ENCODE measurements around the gene VPS72.

Gene VPS72

GRCh38 chr1:151184211-151184610, 5.8 kb downstream of the VPS72 start:
- DNase-seq: no peak

- no peak for DNase-seq
Measured at GRCh38 chr1:151176514-151177045, 13.4 kb downstream of the VPS72 start.

DNA sequence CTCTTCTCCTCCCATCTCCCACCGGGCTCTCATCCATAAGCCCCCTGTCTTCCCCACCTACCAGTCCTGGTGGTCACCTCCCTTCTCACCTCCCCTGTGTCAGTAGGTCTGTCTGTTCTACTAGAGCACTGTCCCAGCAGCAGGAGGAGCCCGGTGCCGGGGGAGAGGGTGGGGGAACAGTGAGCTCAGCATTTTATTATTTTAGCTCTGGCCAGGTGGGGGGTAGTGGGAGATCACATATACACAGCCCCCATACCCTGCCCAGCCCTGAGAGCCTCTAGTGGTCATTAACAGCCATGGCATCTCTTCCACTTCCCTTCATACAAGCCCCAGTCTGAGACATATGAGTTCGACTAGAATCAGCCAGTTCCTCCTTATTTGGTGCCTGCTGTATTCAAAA, 14.1 kb downstream of the VPS72 start, which contains the start of gene TMOD4:
Gene TMOD4, minus strand, starts transcription at position 119 of the 400 bp plus-strand sequence. CDS start 1,106 bp downstream, outside the sequence.
- DNase-seq: no peak

GRCh38 chr1:151175041-151175741, 14.8 kb downstream of the VPS72 start:
- DNase-seq: no peak

GRCh38 chr1:151171190-151171589, 18.8 kb downstream of the VPS72 start:
- DNase-seq: no peak

DNA sequence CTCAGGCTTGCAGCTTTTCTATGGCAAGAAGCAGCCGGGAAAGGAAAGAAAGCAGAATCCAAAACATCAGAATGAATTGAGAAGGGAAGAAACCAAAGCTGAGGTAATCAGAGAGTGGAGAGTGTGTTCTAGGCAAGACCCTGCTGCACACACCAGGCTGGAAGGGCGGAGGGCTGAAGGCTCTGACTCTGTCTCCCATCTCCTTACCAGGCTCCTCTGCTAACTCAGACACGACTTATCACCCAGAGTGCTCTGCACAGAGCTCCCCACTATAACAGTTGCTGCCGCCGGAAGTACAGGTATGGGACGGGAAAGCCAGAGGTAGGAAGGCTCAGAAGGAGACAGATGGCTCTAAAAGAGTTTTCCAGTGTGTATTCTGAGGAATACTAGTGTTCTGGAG, 22.9 kb downstream of the VPS72 start:
- no peak for DNase-seq

GRCh38 chr1:151166505-151166956, 23.5 kb downstream of the VPS72 start:
- no peak for DNase-seq

DNA sequence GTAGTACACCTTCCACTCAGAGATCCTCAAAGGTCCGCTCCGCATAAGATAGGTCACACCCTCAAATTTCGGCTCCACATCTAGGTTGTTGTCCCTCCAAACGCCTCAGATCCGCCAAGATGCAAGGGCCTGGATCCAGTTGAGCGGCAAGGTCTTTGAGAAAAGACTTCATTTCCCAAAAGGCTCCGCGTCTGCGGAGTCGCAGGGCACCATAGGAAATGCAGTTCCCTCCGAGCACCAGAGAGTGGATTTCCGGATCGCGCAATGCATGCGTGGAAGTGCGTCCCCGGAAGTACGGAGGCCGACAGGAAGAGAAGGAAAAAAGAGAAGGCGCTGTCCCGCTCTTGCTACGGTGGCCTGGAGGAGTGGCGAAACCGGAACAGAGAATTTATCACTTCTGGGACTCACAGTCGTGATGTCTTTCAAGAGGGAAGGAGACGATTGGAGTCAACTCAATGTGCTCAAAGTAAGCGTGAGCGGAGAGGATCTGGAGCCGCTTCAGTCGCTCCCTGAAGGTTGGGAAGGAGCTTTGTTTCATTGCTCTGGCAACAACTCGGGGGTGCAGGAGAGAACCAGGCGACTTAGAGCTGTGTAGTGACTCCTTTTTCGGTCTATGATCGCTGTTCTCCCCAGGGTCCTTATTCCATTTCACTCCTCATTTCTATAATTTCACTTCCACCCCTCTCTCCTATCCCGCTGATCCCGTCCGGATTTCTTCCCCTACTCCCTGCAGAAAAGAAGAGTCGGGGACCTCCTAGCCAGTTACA, 24.1 kb downstream of the VPS72 start, which contains the start of the genes LYSMD1 and SCNM1:
Gene LYSMD1, minus strand, starts transcription at position 165 of the 767 bp plus-strand sequence. CDS start 644 bp downstream, outside the sequence.
Gene SCNM1, plus strand, starts transcription at position 407 of the 767 bp plus-strand sequence. Its CDS starts 9 bp downstream, at position 416.
- DNase-seq: peak; percentile 95

DNA sequence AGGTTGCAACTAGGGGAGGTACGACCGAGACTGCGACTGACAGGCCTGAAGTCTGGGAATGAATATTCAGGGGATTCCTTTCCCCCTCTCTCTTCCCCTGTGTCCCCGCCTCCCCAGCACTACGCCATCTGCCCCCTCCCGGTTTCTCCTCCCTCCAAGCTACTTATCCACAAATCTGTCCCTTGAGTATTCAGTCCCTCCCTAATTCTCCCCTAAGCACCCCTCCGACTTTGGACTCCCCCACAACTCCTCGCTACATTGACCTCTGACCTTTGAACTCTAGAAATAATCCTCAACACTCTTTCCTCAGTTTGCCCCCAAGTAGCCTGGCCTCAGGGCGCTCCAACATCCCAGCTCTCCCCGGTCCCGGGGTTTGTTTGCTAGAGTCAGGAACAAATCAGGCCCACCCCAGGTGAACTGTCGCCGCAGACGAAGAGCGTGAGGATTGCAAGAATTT, 24.7 kb downstream of the VPS72 start:
- no peak for DNase-seq

- DNase-seq: no peak
Measured at GRCh38 chr1:151164732-151165280, 25.2 kb downstream of the VPS72 start.

DNA sequence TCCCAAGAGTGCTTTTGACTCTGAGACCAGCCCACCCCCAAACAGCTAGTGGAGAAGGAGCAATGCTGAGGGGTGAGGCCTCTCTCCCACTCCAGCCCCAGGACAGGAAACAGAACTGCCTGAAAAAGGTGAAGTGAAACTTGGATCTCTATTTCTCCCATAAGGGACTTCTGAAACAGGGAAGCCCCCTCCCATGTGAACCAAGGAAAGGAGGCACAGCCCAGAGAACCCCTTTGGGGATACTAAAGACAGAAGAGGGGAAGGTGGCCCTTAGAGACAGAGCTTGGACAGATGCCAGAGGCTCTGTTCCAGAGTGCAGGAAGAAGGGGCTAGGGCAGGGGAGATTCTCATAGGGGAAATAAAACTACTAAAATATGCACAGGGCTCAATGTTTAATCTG, 30.6 kb downstream of the VPS72 start:
- DNase-seq: no peak

- DNase-seq: no peak
Measured at GRCh38 chr1:151158751-151159251, 31.2 kb downstream of the VPS72 start.

DNA sequence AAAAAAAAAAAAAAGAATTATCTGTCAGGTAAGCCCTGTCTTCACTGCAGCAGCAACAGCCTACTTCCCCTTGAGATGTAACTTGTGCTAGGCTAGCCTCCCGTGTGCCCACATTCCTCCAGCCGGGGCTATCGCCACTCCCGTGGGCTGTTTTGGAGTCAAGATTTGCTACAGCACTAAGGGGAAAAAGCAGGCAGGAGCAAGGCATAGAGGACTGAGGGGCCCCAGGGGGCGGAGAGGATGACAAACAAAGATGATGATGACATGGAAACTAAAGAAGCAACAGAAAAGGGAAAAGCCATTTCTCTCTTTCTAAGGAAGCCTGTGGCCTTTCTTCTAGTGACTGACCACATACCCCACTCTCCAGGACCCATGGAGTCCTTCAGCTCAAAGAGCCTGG, 31.7 kb downstream of the VPS72 start:
- no peak for DNase-seq

DNA sequence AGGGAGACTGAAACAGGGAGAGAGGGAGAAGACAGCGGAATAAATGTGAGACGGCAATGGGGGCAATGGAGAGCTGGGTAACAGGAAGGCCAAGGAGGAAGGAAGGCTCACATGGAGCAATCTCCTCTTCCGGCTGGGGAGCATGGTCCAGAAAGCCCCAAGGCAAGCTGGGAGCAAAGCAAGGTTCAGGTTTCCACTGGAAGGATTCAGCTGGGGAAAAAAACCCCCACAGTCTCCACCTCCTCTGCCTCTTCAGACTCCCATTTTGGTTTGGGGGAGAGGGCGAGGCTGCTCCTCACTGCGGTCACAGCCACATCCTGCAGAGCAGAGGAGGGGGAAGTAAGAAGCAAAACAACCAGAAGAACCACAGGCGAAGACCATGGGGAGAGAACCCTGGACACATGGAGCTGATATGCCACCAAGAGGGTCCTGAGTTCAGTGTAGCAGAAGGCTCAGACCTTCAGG, 32.9 kb downstream of the VPS72 start:
- DNase-seq: peak; percentile 40

- peak; percentile 56 for DNase-seq
Measured at GRCh38 chr1:151156515-151156819, 33.5 kb downstream of the VPS72 start, which contains the start of gene TNFAIP8L2. TSS of gene TNFAIP8L2 (plus strand) at chr1:151156649. CDS start at chr1:151158698, 2,049 bp downstream.

- DNase-seq: no peak
Measured at GRCh38 chr1:151147665-151148064, 42.3 kb downstream of the VPS72 start.

DNA sequence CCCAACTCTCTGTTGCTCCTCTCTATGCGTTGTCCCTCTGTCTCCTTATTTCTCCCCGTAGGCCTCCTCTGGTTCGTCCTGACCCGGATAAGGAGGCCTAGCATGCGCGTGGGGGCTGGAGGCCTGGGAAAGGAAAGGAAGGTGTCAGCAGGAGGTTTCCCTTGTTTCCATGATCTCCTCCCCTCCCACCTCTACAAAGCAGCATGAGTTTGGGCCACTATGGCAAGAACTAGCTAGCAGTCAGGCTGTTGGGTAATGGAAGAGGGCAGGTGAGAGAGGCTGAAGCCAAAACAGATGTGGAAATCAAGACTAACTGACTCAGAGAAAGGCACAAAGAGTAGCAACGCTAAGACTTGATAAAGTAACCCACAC, 42.9 kb downstream of the VPS72 start:
- no peak for DNase-seq

GRCh38 chr1:151146412-151147131, 43.4 kb downstream of the VPS72 start, which contains the start of gene SEMA6C:
TSS of gene SEMA6C (minus strand) at chr1:151146631. CDS start at chr1:151142621, 4,010 bp downstream.
- peak; percentile 82 for DNase-seq

DNA sequence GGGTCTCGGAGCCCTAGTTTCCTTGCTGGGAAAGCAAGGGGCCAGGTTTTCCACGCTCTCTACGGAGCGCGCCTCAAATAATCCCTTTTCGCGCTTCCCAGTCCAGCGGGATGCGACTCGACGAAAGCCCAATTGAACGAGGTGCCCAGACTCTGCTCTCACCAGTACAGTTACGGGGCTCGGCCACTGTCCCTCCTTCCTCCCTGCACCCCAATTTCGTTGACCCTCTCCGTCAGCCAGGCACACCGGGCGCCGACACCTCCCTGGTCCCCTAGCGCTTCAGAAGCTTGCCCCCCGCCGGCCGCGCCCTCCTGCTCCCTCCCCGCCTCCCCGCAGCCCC, 44.0 kb downstream of the VPS72 start:
- DNase-seq: no peak

- no peak for DNase-seq
Measured at GRCh38 chr1:151145304-151146071, 44.5 kb downstream of the VPS72 start.
